GM23248 (cell line): ENCODE results near the gene C2CD4C. TPM values are rescaled to one million over a fixed set of nuclear protein-coding genes. Genes with fewer than 3 reads are reported as not detected.
A peak's percentile ranks its signal among the peaks of the same experiment; 100 is the strongest.
"Not testable (repeated sequence)": the region's sequence is repeated elsewhere in the genome, so short reads cannot be mapped to it uniquely, and the experiment has no call there.

Experiments
- DNase-seq: peaks from one replicate; pipeline ENCODE4 v3.0.0-alpha.2; 2015
- H2AFZ ChIP-seq: fragments of 200-600 bp; sonication (generic); 2 replicates; pipeline ENCODE4 v1.6.1; 2016; ENCODE audit warnings: antibody characterized with exemption
- H3F3A ChIP-seq: fragments of 200-600 bp; sonication (generic); 2 replicates; pipeline ENCODE4 v1.6.1; 2016; ENCODE audit warnings: mild to moderate bottlenecking, antibody characterized with exemption, mixed run types; ENCODE audit not compliant: insufficient read depth
- H3K27ac ChIP-seq: fragments of 200-600 bp; sonication (generic); 2 replicates; pipeline ENCODE4 v1.5.1; 2016; ENCODE audit warnings: mild to moderate bottlenecking
- H3K27me3 ChIP-seq: fragments of 200-600 bp; sonication (generic); replicated peaks from 2 replicates; pipeline ENCODE4 v1.6.1; 2016; ENCODE audit warnings: mild to moderate bottlenecking; ENCODE audit not compliant: insufficient read depth
- H3K36me3 ChIP-seq: fragments of 200-600 bp; sonication (generic); 2 replicates; pipeline ENCODE4 v1.6.1; 2016; ENCODE audit warnings: low read depth, mild to moderate bottlenecking
- H3K4me1 ChIP-seq: fragments of 200-600 bp; sonication (generic); 2 replicates; pipeline ENCODE4 v1.6.1; 2016; ENCODE audit warnings: mild to moderate bottlenecking; ENCODE audit not compliant: insufficient read depth
- H3K4me2 ChIP-seq: fragments of 200-600 bp; sonication (generic); one replicate; pipeline ENCODE4 v1.6.1; 2016; ENCODE audit warnings: mild to moderate bottlenecking; ENCODE audit not compliant: unreplicated experiment
- H3K4me3 ChIP-seq: fragments of 200-600 bp; sonication (generic); 2 replicates; pipeline ENCODE4 v1.5.1; 2016; ENCODE audit warnings: mild to moderate bottlenecking
- H3K79me2 ChIP-seq: fragments of 200-600 bp; sonication (generic); 2 replicates; pipeline ENCODE4 v1.6.1; 2016; ENCODE audit warnings: mild to moderate bottlenecking; ENCODE audit not compliant: insufficient read depth
- H3K9ac ChIP-seq: fragments of 200-600 bp; sonication (generic); 2 replicates; pipeline ENCODE4 v1.6.1; 2016; ENCODE audit warnings: mild to moderate bottlenecking
- H3K9me2 ChIP-seq: fragments of 200-600 bp; sonication (generic); 2 replicates; pipeline ENCODE4 v1.6.1; 2016; ENCODE audit warnings: mixed run types, mild to moderate bottlenecking, moderate library complexity; ENCODE audit not compliant: insufficient read depth
- H3K9me3 ChIP-seq: fragments of 200-600 bp; sonication (generic); one replicate; pipeline ENCODE4 v1.6.1; 2017; ENCODE audit warnings: low read depth
- H4K20me1 ChIP-seq: fragments of 200-600 bp; sonication (generic); 2 replicates; pipeline ENCODE4 v1.6.0; 2016; ENCODE audit not compliant: insufficient read depth
- EZH2 ChIP-seq: fragments of 200-600 bp; sonication (generic); IDR thresholded peaks from 2 replicates; pipeline ENCODE4 v1.6.1; 2018; ENCODE audit warnings: antibody characterized with exemption, mild to moderate bottlenecking; ENCODE audit not compliant: insufficient read depth, poor library complexity, severe bottlenecking
- EZH2phosphoT487 ChIP-seq: fragments of 200-600 bp; sonication (generic); IDR thresholded peaks from 2 replicates; pipeline ENCODE4 v1.6.1; 2018; ENCODE audit warnings: antibody characterized with exemption, moderate library complexity, mild to moderate bottlenecking, low read depth; ENCODE audit not compliant: insufficient read depth
- WGBS, 2 experiments: methylation state at CpG; one replicate each; pipeline ENCODE4 v1.1.6; 2015 to 2017; ENCODE audit warnings: low lambda C conversion rate in 2 of 2, low coverage in 1 of 2; ENCODE audit errors: missing lambda C conversion rate in 2 of 2; 5-methylcytosine and 5-hydroxymethylcytosine counted together
- in situ Hi-C: fragments of 300-500 bp; cut with MboI; formaldehyde crosslinking; loops from 2 replicates; pipeline ENCODE4 v1.15.0; 2020
- polyA plus RNA-seq: library from polyadenylated mRNA; unstranded; fragments of >200 nt; fragmentation: Nextera tagmentation; extraction: Ambion mirVana; gene quantifications from 2 replicates; pipeline ENCODE4 v1.2.1, GENCODE V29; 2016
- total RNA-seq: library from RNA; depleted of rRNA; stranded (reverse); fragments of >200 nt; shearing (Covaris generic); gene quantifications from 2 replicates; pipeline ENCODE4 v1.2.3, GENCODE V29; 2014

Gene C2CD4C
- total and polyA plus RNA-seq, 2 experiments from 2014 or later = 0.05 to 0.32 TPM

DNA sequence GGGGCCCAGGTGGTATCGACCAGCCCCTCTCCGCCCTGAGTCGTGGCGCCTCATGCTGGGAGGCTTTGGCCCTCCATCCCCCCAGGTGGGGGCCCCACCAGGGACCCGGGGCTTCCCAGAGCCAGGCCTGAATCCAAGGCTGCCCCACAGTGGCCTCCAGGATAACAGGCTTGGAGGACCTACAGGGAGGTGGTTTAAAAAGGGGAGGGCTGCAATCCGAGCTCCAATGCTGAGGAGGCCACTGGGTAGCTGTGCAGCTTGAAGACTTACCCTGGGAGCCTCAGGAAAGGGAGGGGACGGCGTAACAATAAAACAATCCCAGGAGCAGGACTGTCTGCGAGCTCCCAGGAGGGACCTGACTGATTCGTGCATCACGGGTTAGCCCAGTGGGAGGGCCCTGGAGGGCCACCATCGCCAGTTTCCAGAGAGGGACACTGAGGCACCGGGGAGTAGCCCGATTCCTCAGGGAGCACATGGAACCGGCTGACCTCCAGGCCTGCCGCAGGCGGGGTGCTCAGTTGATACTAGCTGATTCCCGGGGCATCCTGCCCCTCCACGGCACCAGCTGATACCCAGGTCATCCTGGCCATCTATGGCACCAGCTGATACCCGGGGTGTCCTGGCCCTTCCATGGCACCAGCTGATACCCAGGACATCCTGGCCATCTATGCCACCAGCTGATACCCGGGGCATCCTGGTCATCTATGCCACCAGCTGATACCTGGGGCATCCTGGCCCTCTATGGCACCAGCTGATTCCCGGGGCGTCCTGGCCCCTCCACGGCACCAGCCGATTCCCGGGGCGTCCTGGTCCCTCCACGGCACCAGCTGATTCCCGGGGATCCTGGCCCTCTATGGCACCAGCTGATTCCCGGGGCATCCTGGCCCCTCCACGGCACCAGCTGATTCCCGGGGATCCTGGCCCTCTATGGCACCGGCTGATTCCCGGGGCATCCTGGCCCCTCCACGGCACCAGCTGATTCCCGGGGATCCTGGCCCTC, 3.7 kb upstream of the C2CD4C start:
- TF ChIP-seq EZH2phosphoT487 (no peak), EZH2 (no peak)
- Histone ChIP-seq H3K4me1 (no peaks in the 10 kb centered on the region), H3K27ac (no peak overlapping the region), H3K9ac (no peak overlapping the region), H3F3A (no peaks in the 10 kb centered on the region), H3K79me2 (no peaks in the 10 kb centered on the region), H3K4me3 (no peak overlapping the region), H4K20me1 (no peaks in the 10 kb centered on the region), H3K4me2 (no peak overlapping the region), H3K27me3 (peaks cover 19% of the 10 kb centered on the region), H3K9me2 (no peaks in the 10 kb centered on the region), H3K36me3 (no peaks in the 10 kb centered on the region), H2AFZ (no peak overlapping the region), H3K9me3 (no peaks in the 10 kb centered on the region)
- in situ Hi-C loops = no loop called here
- WGBS, 2 experiments = 22 to 47% methylated on average over 9 to 35 of the region's 36 CpGs
- no peak for DNase-seq

DNA sequence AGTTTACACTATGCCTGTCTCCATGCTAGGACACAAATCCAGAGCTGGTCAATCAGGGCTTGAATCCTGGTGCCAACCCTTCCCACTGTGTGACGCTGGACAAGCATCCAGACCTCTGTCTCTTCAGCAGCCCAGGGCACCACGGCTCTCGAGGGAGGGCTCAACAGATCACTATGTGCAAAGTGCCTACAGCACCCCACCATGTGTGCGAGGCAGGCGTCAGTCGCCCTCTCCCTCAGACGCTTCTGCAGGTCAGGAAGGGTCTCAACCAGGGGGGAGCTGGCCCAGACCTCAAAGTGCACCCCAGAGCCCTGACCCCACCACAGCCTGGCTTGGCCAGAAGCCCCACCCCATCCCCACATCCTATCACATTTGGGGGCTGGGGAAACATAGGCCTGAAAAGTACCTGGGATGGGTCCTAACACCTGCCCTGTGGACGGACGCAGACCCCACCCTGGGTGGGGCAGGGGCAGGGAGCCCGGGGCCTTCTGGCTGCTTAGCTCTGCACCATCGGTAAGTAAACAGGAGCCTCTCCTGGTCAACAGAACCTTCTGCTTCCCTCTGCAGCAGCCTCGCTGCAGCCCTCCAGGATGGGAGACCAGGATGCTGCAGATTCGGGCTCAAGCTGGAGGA, 2.9 kb upstream of the C2CD4C start:
- Histone ChIP-seq H3K9me3 (no peaks in the 10 kb centered on the region), H3K9me2 (no peaks in the 10 kb centered on the region), H3F3A (no peaks in the 10 kb centered on the region), H2AFZ (no peak overlapping the region), H4K20me1 (no peaks in the 10 kb centered on the region), H3K27ac (no peak overlapping the region), H3K27me3 (peaks cover 20% of the 10 kb centered on the region), H3K79me2 (no peaks in the 10 kb centered on the region), H3K36me3 (no peaks in the 10 kb centered on the region), H3K4me2 (no peak overlapping the region), H3K9ac (no peak overlapping the region), H3K4me1 (no peaks in the 10 kb centered on the region), H3K4me3 (no peak overlapping the region)
- DNase-seq = no peak
- WGBS, 2 experiments = 39 to 44% methylated on average over 12 to 13 of the region's 13 CpGs
- no peak for TF ChIP-seq EZH2phosphoT487
- TF ChIP-seq EZH2 = no peak
- in situ Hi-C loops = no loop called here

DNA sequence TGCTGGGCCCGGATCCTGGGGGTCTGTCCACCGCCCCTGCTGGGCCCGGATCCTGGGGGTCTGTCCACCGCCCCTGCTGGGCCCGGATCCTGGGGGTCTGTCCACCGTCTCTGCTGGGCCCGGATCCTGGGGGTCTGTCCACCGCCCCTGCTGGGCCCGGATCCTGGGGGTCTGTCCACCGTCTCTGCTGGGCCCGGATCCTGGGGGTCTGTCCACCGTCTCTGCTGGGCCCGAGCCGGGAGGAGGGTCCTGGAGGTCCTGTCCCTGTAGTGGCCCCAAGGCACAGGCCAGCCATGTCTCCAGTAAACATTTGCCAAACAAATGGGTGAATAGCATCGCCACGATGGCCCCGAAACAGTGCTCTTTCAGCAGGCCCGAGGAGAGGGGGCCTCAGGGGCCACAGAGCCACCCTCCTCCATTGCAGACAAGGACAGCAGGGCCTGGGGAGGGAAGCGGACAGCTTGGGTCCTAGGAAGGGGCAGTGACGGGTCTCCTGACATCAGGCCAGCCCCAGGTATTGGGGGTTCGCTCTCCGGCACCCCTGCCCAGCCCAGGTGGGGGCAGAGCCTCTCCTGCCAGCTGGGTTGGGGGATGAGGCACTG, 2.3 kb upstream of the C2CD4C start:
- H3K4me1 ChIP-seq, H4K20me1 ChIP-seq, H3K79me2 ChIP-seq, H3K9ac ChIP-seq, H3K36me3 ChIP-seq, H2AFZ ChIP-seq, H3K4me3 ChIP-seq, H3K9me2 ChIP-seq, DNase-seq, H3K4me2 ChIP-seq, H3K27ac ChIP-seq, H3F3A ChIP-seq, in situ Hi-C loops, H3K9me3 ChIP-seq: not testable (repeated sequence)
- H3K27me3 ChIP-seq = peaks cover 25% of the 10 kb centered on the region
- 70 to 76% methylated on average over 10 to 22 of the region's 22 CpGs for WGBS, 2 experiments

DNA sequence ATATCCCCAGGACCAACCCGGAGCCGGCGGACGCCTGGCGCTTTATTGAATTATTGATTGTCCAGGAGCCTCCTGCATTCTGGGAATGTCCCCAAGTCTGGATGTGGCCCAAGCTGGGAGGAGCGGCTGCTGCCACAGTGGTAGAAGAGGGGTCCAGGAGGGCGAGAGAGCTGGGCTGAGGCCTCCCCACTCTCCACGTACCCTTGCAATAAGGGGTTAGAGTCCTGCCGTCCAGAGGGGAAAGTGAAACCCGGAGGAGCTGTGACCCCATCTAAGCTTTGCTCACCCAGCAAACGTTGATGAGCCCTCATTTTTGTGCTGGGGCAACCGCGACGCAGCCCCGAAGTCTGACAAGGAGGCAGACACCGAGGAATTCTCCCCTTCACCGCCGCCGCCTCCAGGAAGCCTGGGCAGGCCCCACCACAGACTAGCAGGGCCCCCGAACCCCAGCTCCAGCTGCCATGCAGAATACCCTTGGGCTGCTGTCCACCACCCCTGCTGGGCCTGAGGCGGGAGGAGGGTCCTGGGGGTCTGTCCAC, 1.4 kb upstream of the C2CD4C start:
- DNase-seq = no peak
- H3K9ac ChIP-seq = no peak overlapping the region
- no peak overlapping the region for H3K27ac ChIP-seq
- H3K4me3 ChIP-seq = no peak overlapping the region
- no peaks in the 10 kb centered on the region for H3K4me1 ChIP-seq
- H3K79me2 ChIP-seq = no peaks in the 10 kb centered on the region
- in situ Hi-C loops = no loop called here
- peaks cover 25% of the 10 kb centered on the region for H3K27me3 ChIP-seq
- no peaks in the 10 kb centered on the region for H4K20me1 ChIP-seq
- no peaks in the 10 kb centered on the region for H3K9me2 ChIP-seq
- WGBS, 2 experiments = 35 to 36% methylated on average over 19 to 21 of the region's 21 CpGs
- peak; percentile 16 for TF ChIP-seq EZH2
- TF ChIP-seq EZH2phosphoT487 = no peak
- no peaks in the 10 kb centered on the region for H3K36me3 ChIP-seq
- no peaks in the 10 kb centered on the region for H3F3A ChIP-seq
- H3K4me2 ChIP-seq = no peak overlapping the region
- no peak overlapping the region for H2AFZ ChIP-seq
- no peaks in the 10 kb centered on the region for H3K9me3 ChIP-seq
